Stimulated activated CD8-positive, alpha-beta memory T cell treated with anti-CD3 and anti-CD28 coated beads, Interleukin-7, amount 100 ng/mL, for 48 hours (primary cell): ENCODE measurements around the gene MSH5.

Source experiments
- DNase-seq, 2 donors: peaks; one replicate each; pipeline ENCODE4 v3.0.0-alpha.2; 2020; ENCODE audit warnings: low read depth in 1 of 2; ENCODE audit errors: extremely low read depth in 1 of 2

The MSH5 gene

DNA sequence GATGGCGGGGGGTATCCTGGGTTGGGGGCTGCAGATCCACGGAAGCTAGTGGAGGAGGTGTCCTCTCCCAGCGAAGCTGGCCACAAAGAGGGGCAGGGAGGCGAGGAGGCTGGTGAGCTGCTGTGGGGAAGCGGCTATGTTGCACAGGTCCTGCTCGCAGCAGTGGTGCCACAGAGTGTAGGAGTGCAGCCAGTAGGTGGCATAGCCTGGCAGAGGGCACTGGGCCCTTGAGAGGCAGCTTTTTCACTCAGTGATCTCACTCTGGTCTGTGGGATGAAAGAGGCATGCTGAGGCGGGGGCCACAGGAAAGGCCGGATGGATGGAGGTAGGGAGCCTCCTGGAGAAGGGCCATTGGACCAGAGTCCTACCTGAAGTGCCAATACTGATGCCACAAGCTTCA is 27.5 kb upstream of the MSH5 start:
- no peak for DNase-seq

DNA sequence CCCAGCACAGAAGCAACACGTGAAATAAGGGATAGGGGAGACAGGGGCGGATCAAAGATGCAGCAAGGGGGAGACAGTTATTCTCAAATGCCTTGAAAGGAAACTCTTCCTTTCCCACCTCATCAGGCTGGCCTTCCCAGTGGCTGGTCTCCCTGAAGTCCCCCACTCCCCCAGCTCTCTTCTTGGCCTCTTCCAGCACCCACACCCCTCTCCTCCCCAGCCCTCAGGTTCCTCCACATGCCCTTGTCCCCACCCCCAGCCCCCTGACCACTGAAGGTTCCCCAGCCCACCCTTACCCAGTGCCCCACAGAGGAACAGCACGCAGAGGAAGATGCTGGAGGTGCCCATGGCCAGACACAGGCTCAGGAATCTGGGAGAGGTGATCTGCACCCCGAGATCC is 26.3 kb upstream of the MSH5 start:
- DNase-seq: no peak

DNA sequence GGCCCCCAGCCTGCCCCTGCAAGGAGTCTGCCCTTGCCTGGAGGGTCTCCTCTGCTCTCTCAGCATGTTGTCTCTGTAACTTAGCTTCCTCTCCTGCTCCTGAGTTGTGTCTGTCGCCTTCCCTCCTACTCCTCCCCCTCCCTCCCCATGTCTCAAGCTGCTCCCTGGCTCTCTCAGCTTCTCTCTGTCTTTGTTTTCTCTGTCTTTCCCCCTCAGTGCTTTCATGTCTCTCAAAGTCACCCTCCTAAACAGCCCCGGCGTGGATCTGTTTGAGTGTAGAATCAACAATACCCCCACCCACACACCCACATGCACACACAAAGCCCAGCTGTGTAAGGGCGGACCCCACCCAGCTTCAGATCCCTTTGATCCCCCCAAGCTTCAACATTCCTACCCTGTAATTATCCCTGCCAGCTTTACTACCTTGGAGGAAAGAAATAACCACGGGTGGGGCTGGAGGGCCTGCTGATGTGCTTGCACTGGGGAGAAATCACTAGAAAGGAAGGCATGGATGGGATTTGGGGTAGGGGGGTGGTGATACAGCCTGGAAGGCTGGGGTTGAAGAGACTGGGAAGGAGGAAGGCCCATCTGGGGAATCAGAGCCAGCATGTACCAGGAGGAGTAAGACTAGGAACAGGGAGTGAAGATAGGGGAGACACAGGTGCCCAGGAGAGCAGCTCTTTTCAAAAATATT is 25.7 kb upstream of the MSH5 start:
- no peak for DNase-seq

DNA sequence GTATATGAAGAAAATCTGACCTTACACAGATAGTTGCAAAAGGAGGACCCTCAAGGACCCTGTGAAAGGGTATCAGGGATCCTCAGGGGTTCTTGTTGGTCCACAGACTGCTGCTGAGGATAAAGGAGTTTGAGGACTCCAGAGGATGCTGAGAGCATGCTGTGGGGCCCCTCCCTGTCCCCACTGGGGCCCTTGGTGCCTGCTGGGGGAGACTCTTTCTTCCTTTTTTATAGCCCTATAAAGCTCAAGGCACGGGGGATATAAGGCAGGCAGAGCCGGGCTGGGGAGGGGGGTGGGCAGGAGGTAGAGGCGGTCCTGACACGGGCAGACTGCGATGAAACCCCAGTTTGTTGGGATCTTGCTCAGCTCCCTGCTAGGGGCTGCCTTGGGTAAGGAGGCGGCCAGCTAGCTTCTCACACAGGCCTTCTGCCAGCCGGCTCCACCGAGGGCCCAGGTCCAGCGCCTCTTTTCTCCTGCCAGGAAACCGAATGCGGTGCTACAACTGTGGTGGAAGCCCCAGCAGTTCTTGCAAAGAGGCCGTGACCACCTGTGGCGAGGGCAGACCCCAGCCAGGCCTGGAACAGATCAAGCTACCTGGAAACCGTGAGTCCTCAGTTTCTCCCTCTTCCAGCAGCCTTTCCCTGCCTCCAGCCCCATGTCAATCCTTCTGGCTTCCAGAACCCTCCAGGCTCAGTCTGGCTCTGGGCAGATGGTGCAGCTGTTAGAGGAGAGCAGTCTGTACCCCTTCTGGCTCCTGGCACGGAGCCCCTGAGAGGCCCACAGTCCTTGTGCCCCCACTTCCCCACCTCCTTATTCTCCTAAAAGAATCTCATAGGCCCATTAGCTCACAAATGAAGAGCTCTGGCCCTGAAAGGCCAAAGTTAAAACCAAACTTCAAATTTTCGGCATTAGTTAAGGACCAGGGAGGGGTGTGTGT is 24.5 kb upstream of the MSH5 start, which contains the start of gene LY6G6D:
TSS of gene LY6G6D (plus strand) at position 327 of the 937 bp plus-strand sequence. CDS start at position 335, 8 bp downstream.
- no peak for DNase-seq

GRCh38 chr6:31717499-31718222 is 22.1 kb upstream of the MSH5 start:
- no peak for DNase-seq

GRCh38 chr6:31718265-31718664 is 21.5 kb upstream of the MSH5 start:
- DNase-seq: no peak

DNA sequence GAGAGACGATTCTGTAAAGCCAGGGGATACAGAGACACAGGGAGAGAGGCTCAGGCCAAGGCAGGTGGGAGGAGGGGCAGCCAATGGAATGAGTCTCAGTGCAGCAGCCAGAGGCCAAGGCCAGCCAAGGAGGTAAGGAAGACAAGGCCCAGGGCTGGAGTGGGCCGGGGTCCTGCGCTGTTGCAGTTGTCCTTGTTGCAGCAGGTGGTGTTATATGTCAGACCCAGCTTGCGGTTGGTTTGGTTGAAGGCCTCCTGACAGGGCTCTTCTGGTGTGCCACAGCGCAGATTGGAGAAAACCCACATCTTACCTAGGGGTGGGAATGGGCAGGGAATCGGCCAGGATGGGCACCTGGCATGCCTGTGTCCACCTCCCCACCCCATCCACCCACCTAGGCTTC is 20.8 kb upstream of the MSH5 start:
- DNase-seq: no peak

DNA sequence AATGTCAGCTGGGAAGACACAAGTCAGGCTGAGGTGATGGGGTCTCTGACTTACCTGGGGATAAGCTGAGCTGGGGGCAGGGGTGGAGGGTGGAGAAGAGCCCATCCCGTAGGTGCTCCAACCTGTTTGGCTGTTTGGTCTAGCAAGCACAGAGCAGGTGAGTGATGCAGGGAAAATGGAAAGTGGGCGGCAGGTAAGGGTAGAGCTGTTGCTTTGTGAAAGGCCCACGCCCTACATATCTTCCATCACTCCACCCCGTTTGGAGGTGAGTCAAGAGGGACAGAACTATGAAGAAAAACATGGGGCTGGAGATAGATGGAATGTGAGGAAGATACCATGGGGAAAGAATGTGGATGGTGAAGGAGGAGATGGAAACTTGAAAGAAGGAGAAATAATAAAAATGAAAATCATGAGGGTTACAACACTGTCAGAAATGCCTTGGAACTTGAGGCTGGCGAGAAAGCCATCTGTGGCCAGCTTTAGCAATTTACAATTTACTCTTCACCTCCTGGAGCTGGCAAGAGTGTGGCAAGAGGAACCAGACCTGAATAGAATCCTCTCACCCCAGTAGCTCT is 19.5 kb upstream of the MSH5 start:
- no peak for DNase-seq

DNA sequence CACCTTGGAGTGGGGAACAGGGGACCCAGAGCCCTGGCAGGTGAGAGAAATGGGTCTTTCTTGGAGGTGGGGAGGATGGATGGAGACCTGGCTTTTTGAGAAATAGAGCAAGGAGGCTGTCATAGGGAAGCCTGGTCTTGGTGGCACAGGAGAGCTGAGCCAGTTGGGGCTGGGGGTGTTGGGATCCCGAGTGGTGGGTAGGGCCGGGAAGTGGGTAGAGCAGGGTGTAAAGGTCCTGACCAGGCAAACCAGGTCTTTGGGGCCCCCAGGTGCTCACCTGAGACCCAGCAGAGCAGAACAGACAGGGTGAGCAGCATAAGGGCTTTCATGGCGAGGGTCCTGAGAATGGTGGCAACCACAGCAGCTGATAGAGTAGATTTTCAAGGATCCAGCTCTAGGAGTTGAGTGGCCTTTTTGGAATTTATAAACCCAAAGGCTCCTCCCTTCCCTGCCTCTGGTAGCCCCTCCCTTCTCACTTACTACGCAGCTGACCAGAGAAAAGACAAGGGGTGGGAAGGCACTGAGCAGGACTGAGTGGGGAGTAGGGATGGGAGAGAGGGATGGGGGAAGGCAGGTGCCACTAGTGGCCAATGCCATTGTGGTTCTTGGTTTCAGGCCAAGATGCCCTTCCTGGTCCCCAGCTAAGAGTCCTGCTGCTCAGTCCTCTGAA is 18.3 kb upstream of the MSH5 start, which contains the start of gene LY6G6C:
TSS of gene LY6G6C (minus strand) at position 396 of the 670 bp plus-strand sequence. CDS start at position 329, 67 bp downstream.
- no peak for DNase-seq

- DNase-seq: no peak
Observed at GRCh38 chr6:31722173-31722572, 17.6 kb upstream of the MSH5 start.

- no peak for DNase-seq
Observed at GRCh38 chr6:31723245-31723979, 16.4 kb upstream of the MSH5 start, which contains the start of gene MPIG6B. Gene MPIG6B (plus strand): TSS chr6:31723373. CDS start chr6:31723384, 11 bp downstream.

DNA sequence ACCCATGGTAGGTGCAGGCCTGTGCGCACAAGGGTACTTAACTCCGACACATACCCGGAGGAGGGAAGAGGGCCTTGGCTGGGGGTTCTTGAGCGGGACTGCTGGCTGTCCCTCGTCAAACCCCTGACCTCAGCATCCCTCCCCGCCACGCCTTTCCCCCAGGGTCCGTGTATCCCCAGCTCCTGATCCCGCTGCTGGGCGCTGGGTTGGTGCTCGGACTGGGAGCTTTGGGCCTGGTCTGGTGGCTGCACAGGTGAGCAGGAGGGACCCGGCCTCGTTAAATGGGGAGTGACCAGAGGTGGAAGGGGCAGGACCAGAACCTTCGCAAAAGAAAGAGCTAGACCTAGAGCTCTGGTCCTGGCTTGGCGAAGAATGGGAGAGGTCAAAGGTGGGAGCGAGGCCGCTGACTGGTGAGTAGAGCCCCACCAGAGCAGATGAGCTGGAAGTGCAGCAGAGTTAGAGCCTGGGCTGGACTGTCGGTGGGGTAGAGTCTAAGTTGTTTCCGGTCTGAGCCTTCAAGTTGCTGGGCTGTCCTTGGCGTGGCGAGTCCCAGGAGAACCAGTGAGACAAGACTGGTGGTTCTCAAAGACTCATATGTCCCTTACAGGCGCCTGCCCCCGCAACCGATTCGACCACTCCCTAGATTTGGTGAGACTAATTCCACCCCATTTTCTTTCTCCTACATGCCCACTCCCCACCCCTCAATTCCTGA is 15.7 kb upstream of the MSH5 start:
- DNase-seq: no peak

GRCh38 chr6:31725502-31726350 is 14.1 kb upstream of the MSH5 start:
- no peak for DNase-seq

- no peak for DNase-seq
Observed at GRCh38 chr6:31727034-31727716, 12.6 kb upstream of the MSH5 start.

GRCh38 chr6:31727717-31728671 is 11.8 kb upstream of the MSH5 start:
- no peak for DNase-seq

DNA sequence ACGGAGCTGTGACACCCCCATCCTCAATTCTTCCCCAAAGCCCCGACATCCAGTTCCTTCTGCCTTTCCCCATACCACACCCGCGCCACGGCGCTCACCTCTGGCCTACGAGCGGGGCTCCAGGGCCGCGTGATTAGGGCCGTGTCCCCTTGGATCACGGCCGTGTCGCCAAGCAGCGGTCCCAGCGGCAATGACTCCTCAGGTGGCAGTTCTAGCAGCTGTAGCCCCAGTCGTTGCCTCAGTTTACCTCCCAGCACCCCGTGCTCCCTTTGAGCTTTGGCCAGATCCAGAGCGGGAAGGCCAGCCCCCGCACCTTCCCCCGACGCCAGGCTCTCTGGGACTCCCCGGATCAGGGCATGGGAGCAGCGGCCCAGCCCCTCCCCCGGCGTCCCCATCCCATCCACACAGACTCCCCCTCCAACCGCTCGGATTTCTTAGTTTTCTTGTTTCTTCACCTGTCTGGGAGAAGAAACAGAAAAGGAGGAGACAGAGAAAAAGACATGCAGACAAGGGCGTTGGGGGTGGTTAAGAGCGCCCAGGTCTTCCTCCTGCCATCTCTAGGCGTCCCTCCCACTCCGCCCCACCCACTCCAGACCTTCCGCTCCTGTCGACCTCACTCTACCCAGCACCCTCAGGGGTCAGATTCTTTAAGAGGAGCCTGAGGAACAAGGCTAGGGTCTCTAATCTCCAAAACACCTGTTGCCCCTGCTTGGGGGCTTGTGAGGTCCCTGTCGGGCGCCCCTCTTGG is 10.9 kb upstream of the MSH5 start, which contains the start of gene DDAH2:
TSS of gene DDAH2 (minus strand) at position 533 of the 748 bp plus-strand sequence. CDS start at position 395, 138 bp downstream.
- no peak for DNase-seq
